Activated naive CD4-positive, alpha-beta T cell treated with anti-CD3 and anti-CD28 coated beads for 36 hours (primary cell): ENCODE results near the gene LAMA3. TPM values are rescaled to one million over a fixed set of nuclear protein-coding genes. Genes with fewer than 3 reads are reported as not detected.
A peak's percentile ranks its signal among the peaks of the same experiment; 100 is the strongest.

ENCODE experiments used
- CTCF ChIA-PET: fragments of 350-600 bp; sonication (Branson Sonifier 250); formaldehyde crosslinking; loops from one replicate; lab custom pipeline; 2021; ENCODE audit warnings: antibody characterized with exemption; lab: Charles Lee
- DNase-seq: peaks from one replicate; pipeline ENCODE4 v3.0.0-alpha.2; 2020
- H3K27ac Mint-ChIP-seq: one replicate; pipeline ENCODE4 v1.8.0; 2021; ENCODE audit warnings: mild to moderate bottlenecking, mixed read lengths
- H3K27me3 Mint-ChIP-seq: one replicate; pipeline ENCODE4 v1.8.0; 2021; ENCODE audit warnings: low read depth, mixed read lengths
- H3K36me3 Mint-ChIP-seq: one replicate; pipeline ENCODE4 v1.8.0; 2021; ENCODE audit warnings: low read depth, mixed read lengths
- H3K4me1 Mint-ChIP-seq: one replicate; pipeline ENCODE4 v1.8.0; 2021; ENCODE audit warnings: low read depth, mixed read lengths
- H3K4me3 Mint-ChIP-seq: one replicate; pipeline ENCODE4 v1.8.0; 2021; ENCODE audit warnings: mild to moderate bottlenecking, moderate library complexity, mixed read lengths
- H3K9me3 Mint-ChIP-seq: one replicate; pipeline ENCODE4 v1.8.0; 2021; ENCODE audit warnings: mixed read lengths
- intact Hi-C: fragments of 100-400 bp; cut with micrococcal nuclease; formaldehyde crosslinking; loops from one replicate; pipeline ENCODE4 v1.15.1; 2023
- total RNA-seq, 2 experiments: library from RNA; stranded (reverse); gene quantifications; one replicate each; pipeline ENCODE4 v1.2.3, GENCODE V29; 2021

LAMA3 gene
- total RNA-seq, 2 experiments from 2014 or later, result 0.05 to 0.10 TPM

- no peaks in the 10 kb centered on the region for H3K4me1 Mint-ChIP-seq
- H3K27ac Mint-ChIP-seq, result no peak overlapping the region
- CTCF ChIA-PET, result interaction anchor here (0.6 to 0.9 kb wide), 2 partner anchors 32 to 181 kb away, joined by 3 read pairs; no protein-coding TSS in a partner anchor
- DNase-seq, result no peak
- H3K4me3 Mint-ChIP-seq, result no peak overlapping the region
- peaks cover 2% of the 10 kb centered on the region for H3K27me3 Mint-ChIP-seq
- H3K36me3 Mint-ChIP-seq, result no peaks in the 10 kb centered on the region
- H3K9me3 Mint-ChIP-seq, result no peaks in the 10 kb centered on the region
- intact Hi-C loops, result no loop called here
Measured at GRCh38 chr18:23802817-23803216, 113.6 kb downstream of the LAMA3 start.

- no peaks in the 10 kb centered on the region for H3K4me1 Mint-ChIP-seq
- H3K4me3 Mint-ChIP-seq, result no peak overlapping the region
- intact Hi-C loops, result no loop called here
- CTCF ChIA-PET, result interaction anchor here (1.2 kb wide), 1 partner anchor 115 kb away, joined by 4 read pairs; no protein-coding TSS in a partner anchor
- no peak overlapping the region for H3K27ac Mint-ChIP-seq
- H3K9me3 Mint-ChIP-seq, result no peaks in the 10 kb centered on the region
- H3K36me3 Mint-ChIP-seq, result no peaks in the 10 kb centered on the region
- no peak for DNase-seq
- peaks cover 2% of the 10 kb centered on the region for H3K27me3 Mint-ChIP-seq
Measured at GRCh38 chr18:23803755-23804154, 114.5 kb downstream of the LAMA3 start.

- DNase-seq, result no peak
- Mint-ChIP-seq H3K27me3 (peaks cover 2% of the 10 kb centered on the region), H3K36me3 (no peaks in the 10 kb centered on the region), H3K4me3 (no peak overlapping the region), H3K9me3 (no peaks in the 10 kb centered on the region), H3K27ac (no peak overlapping the region), H3K4me1 (peaks cover 12% of the 10 kb centered on the region)
- CTCF ChIA-PET, result no interaction called here
- intact Hi-C loops, result no loop called here
Measured at GRCh38 chr18:23805898-23806297, 116.6 kb downstream of the LAMA3 start.

GRCh38 chr18:23809415-23809814, 120.2 kb downstream of the LAMA3 start:
- no peaks in the 10 kb centered on the region for H3K9me3 Mint-ChIP-seq
- no peaks in the 10 kb centered on the region for H3K27me3 Mint-ChIP-seq
- H3K36me3 Mint-ChIP-seq, result no peaks in the 10 kb centered on the region
- DNase-seq, result no peak
- no peak overlapping the region for H3K4me3 Mint-ChIP-seq
- CTCF ChIA-PET, result interaction anchor here (0.7 to 2.0 kb wide), 4 partner anchors 109 to 293 kb away, joined by 3 to 6 read pairs (median 4); no protein-coding TSS in a partner anchor
- intact Hi-C loops, result no loop called here
- no peak overlapping the region for H3K27ac Mint-ChIP-seq
- peaks cover 21% of the 10 kb centered on the region for H3K4me1 Mint-ChIP-seq

- Mint-ChIP-seq H3K27me3 (no peaks in the 10 kb centered on the region), H3K27ac (no peak overlapping the region), H3K4me1 (peaks cover 21% of the 10 kb centered on the region), H3K4me3 (no peak overlapping the region), H3K36me3 (no peaks in the 10 kb centered on the region), H3K9me3 (no peaks in the 10 kb centered on the region)
- DNase-seq, result peak; percentile 61
- intact Hi-C loops, result no loop called here
- CTCF ChIA-PET, result interaction anchor here (0.9 to 2.0 kb wide), 8 partner anchors 33 to 309 kb away, joined by 3 to 6 read pairs (median 4); no protein-coding TSS in a partner anchor
Measured at GRCh38 chr18:23810396-23810795, 121.1 kb downstream of the LAMA3 start.

- no peak overlapping the region for H3K27ac Mint-ChIP-seq
- peaks cover 21% of the 10 kb centered on the region for H3K4me1 Mint-ChIP-seq
- no peaks in the 10 kb centered on the region for H3K9me3 Mint-ChIP-seq
- no peaks in the 10 kb centered on the region for H3K27me3 Mint-ChIP-seq
- no peak for DNase-seq
- intact Hi-C loops, result no loop called here
- no peaks in the 10 kb centered on the region for H3K36me3 Mint-ChIP-seq
- H3K4me3 Mint-ChIP-seq, result no peak overlapping the region
- CTCF ChIA-PET, result interaction anchor here (0.8 to 2.0 kb wide), 11 partner anchors 15 to 310 kb away, joined by 3 to 7 read pairs (median 4); no protein-coding TSS in a partner anchor
Measured at GRCh38 chr18:23811176-23811575, 121.9 kb downstream of the LAMA3 start.

GRCh38 chr18:23812546-23813440, 123.5 kb downstream of the LAMA3 start:
- H3K27ac Mint-ChIP-seq, result no peak overlapping the region
- CTCF ChIA-PET, result interaction anchor here (0.7 to 1.9 kb wide), 8 partner anchors 13 to 487 kb away, joined by 3 to 7 read pairs (median 4); no protein-coding TSS in a partner anchor
- no peaks in the 10 kb centered on the region for H3K9me3 Mint-ChIP-seq
- no peaks in the 10 kb centered on the region for H3K36me3 Mint-ChIP-seq
- intact Hi-C loops, result loop anchor here (1.0 to 2.0 kb wide), 6 partner anchors 106 to 314 kb away; no protein-coding TSS in a partner anchor
- peaks cover 21% of the 10 kb centered on the region for H3K4me1 Mint-ChIP-seq
- no peaks in the 10 kb centered on the region for H3K27me3 Mint-ChIP-seq
- no peak overlapping the region for H3K4me3 Mint-ChIP-seq
- DNase-seq, result no peak

GRCh38 chr18:23814991-23815614, 125.8 kb downstream of the LAMA3 start:
- Mint-ChIP-seq H3K27me3 (no peaks in the 10 kb centered on the region), H3K9me3 (no peaks in the 10 kb centered on the region), H3K36me3 (no peaks in the 10 kb centered on the region), H3K4me1 (peaks cover 16% of the 10 kb centered on the region), H3K4me3 (no peak overlapping the region), H3K27ac (no peak overlapping the region)
- CTCF ChIA-PET, result interaction anchor here (1.0 to 1.9 kb wide), 5 partner anchors 20 to 193 kb away, joined by 3 to 5 read pairs (median 4); no protein-coding TSS in a partner anchor
- intact Hi-C loops, result no loop called here
- DNase-seq, result no peak

GRCh38 chr18:23816021-23816420, 126.8 kb downstream of the LAMA3 start:
- no peak overlapping the region for H3K27ac Mint-ChIP-seq
- H3K4me3 Mint-ChIP-seq, result no peak overlapping the region
- DNase-seq, result no peak
- no peaks in the 10 kb centered on the region for H3K27me3 Mint-ChIP-seq
- peaks cover 8% of the 10 kb centered on the region for H3K4me1 Mint-ChIP-seq
- CTCF ChIA-PET, result no interaction called here
- intact Hi-C loops, result no loop called here
- H3K36me3 Mint-ChIP-seq, result no peaks in the 10 kb centered on the region
- H3K9me3 Mint-ChIP-seq, result no peaks in the 10 kb centered on the region

- Mint-ChIP-seq H3K27ac (no peak overlapping the region), H3K36me3 (no peaks in the 10 kb centered on the region), H3K9me3 (no peaks in the 10 kb centered on the region), H3K4me3 (no peak overlapping the region), H3K27me3 (no peaks in the 10 kb centered on the region), H3K4me1 (peaks cover 3% of the 10 kb centered on the region)
- no peak for DNase-seq
- CTCF ChIA-PET, result no interaction called here
- intact Hi-C loops, result no loop called here
Measured at GRCh38 chr18:23816740-23817139, 127.5 kb downstream of the LAMA3 start.

GRCh38 chr18:23819001-23819400, 129.7 kb downstream of the LAMA3 start:
- CTCF ChIA-PET, result no interaction called here
- no peak overlapping the region for H3K27ac Mint-ChIP-seq
- H3K4me3 Mint-ChIP-seq, result no peak overlapping the region
- intact Hi-C loops, result no loop called here
- H3K27me3 Mint-ChIP-seq, result no peaks in the 10 kb centered on the region
- H3K4me1 Mint-ChIP-seq, result no peaks in the 10 kb centered on the region
- DNase-seq, result no peak
- H3K9me3 Mint-ChIP-seq, result no peaks in the 10 kb centered on the region
- H3K36me3 Mint-ChIP-seq, result no peaks in the 10 kb centered on the region
